ENCODE data around the gene APP. TPM values are rescaled to one million over a fixed set of nuclear protein-coding genes. Genes with fewer than 3 reads are reported as not detected.
"Not testable (repeated sequence)": the region's sequence is repeated elsewhere in the genome, so short reads cannot be mapped to it uniquely, and the experiment has no call there.

Gene APP
- total RNA-seq, 1 experiment from 2014 or later = 224 TPM

GRCh38 chr21:26085882-26086281 is 84.7 kb downstream of the APP start:
- CTCF ChIA-PET = no interaction called here
- Histone ChIP-seq H3K27me3 (ENCODE audit: insufficient read depth, low read depth) (no peaks in the 10 kb centered on the region), H2AFZ (no peak overlapping the region), H3K4me3 (no peak overlapping the region), H3K4me2 (no peak overlapping the region), H4K20me1 (ENCODE audit: insufficient read depth) (0 out of 2 replicates have a peak, but pooled peaks cover 2% of the 10 kb centered on the region), H3K79me2 (ENCODE audit: low read depth) (peaks cover 13% of the 10 kb centered on the region; the same call in 1 of the 2 replicates), H3K9me2 (ENCODE audit: insufficient read depth) (no peaks in the 10 kb centered on the region), H3F3A (ENCODE audit: insufficient read depth, low read depth) (no peaks in the 10 kb centered on the region), H3K36me3 (ENCODE audit: low read depth) (no peaks in the 10 kb centered on the region; the same call in 1 of the 2 replicates), H3K27ac (no peak overlapping the region), H3K4me1 (replicated peaks; ENCODE audit: insufficient read depth) (no peaks in the 10 kb centered on the region), H3K9me3 (ENCODE audit: insufficient read depth, low read depth) (no peaks in the 10 kb centered on the region)
- TF ChIP-seq CTCF (conservative IDR thresholded peaks at IDR 0.05) (no peak), EZH2 (IDR thresholded peaks at IDR 0.05; ENCODE audit: low read depth) (no peak)
- no TSS peak for BruUV-seq (replicated peaks)
- POLR2A ChIA-PET (ENCODE audit: unreplicated experiment) = no interaction called here
- intact Hi-C loops (cut with micrococcal nuclease; ENCODE audit: unreplicated experiment) = no loop called here
- no peak for DNase-seq

- H3K79me2 ChIP-seq (ENCODE audit: low read depth) = peaks cover 13% of the 10 kb centered on the region; the same call in 1 of the 2 replicates
- no peak overlapping the region for H3K4me2 ChIP-seq
- ChIA-PET CTCF (no interaction called here), POLR2A (ENCODE audit: unreplicated experiment) (no interaction called here)
- no peaks in the 10 kb centered on the region; the same call in 1 of the 2 replicates for H3K36me3 ChIP-seq (ENCODE audit: low read depth)
- no peaks in the 10 kb centered on the region for H3K9me2 ChIP-seq (ENCODE audit: insufficient read depth)
- TF ChIP-seq CTCF (conservative IDR thresholded peaks at IDR 0.05) = no peak
- TF ChIP-seq EZH2 (IDR thresholded peaks at IDR 0.05; ENCODE audit: low read depth) = no peak
- BruUV-seq (replicated peaks) = no TSS peak
- no peaks in the 10 kb centered on the region for H3K9me3 ChIP-seq (ENCODE audit: insufficient read depth, low read depth)
- H3K4me1 ChIP-seq (replicated peaks; ENCODE audit: insufficient read depth) = no peaks in the 10 kb centered on the region
- H4K20me1 ChIP-seq (ENCODE audit: insufficient read depth) = 0 out of 2 replicates have a peak, but pooled peaks cover 2% of the 10 kb centered on the region
- H3K27me3 ChIP-seq (ENCODE audit: insufficient read depth, low read depth) = no peaks in the 10 kb centered on the region
- no peak overlapping the region for H3K4me3 ChIP-seq
- no peak for DNase-seq
- H3F3A ChIP-seq (ENCODE audit: insufficient read depth, low read depth) = no peaks in the 10 kb centered on the region
- intact Hi-C loops (cut with micrococcal nuclease; ENCODE audit: unreplicated experiment) = no loop called here
- H2AFZ ChIP-seq = no peak overlapping the region
- H3K27ac ChIP-seq = no peak overlapping the region
These were observed 85.4 kb downstream of the APP start for GRCh38 chr21:26085127-26085526.

- H3K4me1 ChIP-seq (replicated peaks; ENCODE audit: insufficient read depth) = no peaks in the 10 kb centered on the region
- no peaks in the 10 kb centered on the region for H3K36me3 ChIP-seq (ENCODE audit: low read depth)
- BruUV-seq (replicated peaks) = no TSS peak
- no peaks in the 10 kb centered on the region for H3K27me3 ChIP-seq (ENCODE audit: insufficient read depth, low read depth)
- H3K9me3 ChIP-seq (ENCODE audit: insufficient read depth, low read depth) = no peaks in the 10 kb centered on the region
- no peaks in the 10 kb centered on the region for H4K20me1 ChIP-seq (ENCODE audit: insufficient read depth)
- H2AFZ ChIP-seq = no peak overlapping the region
- CTCF ChIA-PET = interaction anchor here (0.7 kb wide), 1 partner anchor 22 kb away, joined by 3 read pairs; no protein-coding TSS in a partner anchor
- no peak for DNase-seq
- TF ChIP-seq EZH2 (IDR thresholded peaks at IDR 0.05; ENCODE audit: low read depth) (no peak), CTCF (conservative IDR thresholded peaks at IDR 0.05) (no peak)
- H3K4me2 ChIP-seq = no peak overlapping the region
- H3F3A ChIP-seq (ENCODE audit: insufficient read depth, low read depth) = no peaks in the 10 kb centered on the region
- H3K79me2 ChIP-seq (ENCODE audit: low read depth) = peaks cover 22% of the 10 kb centered on the region
- POLR2A ChIA-PET (ENCODE audit: unreplicated experiment) = no interaction called here
- intact Hi-C loops (cut with micrococcal nuclease; ENCODE audit: unreplicated experiment) = no loop called here
- no peak overlapping the region for H3K27ac ChIP-seq
- H3K4me3 ChIP-seq = no peak overlapping the region
- H3K9me2 ChIP-seq (ENCODE audit: insufficient read depth) = no peaks in the 10 kb centered on the region
These were observed 88.0 kb downstream of the APP start for GRCh38 chr21:26082549-26082948.

GRCh38 chr21:26081175-26081760 is 89.3 kb downstream of the APP start:
- H3K9me2 ChIP-seq (ENCODE audit: insufficient read depth); BruUV-seq (replicated peaks); H3K36me3 ChIP-seq (ENCODE audit: low read depth); intact Hi-C loops (cut with micrococcal nuclease; ENCODE audit: unreplicated experiment); CTCF ChIA-PET; H3K4me2 ChIP-seq; H3K27ac ChIP-seq; H3K4me1 ChIP-seq (replicated peaks; ENCODE audit: insufficient read depth); H3K9me3 ChIP-seq (ENCODE audit: insufficient read depth, low read depth); H4K20me1 ChIP-seq (ENCODE audit: insufficient read depth); H3F3A ChIP-seq (ENCODE audit: insufficient read depth, low read depth); H2AFZ ChIP-seq; H3K27me3 ChIP-seq (ENCODE audit: insufficient read depth, low read depth); POLR2A ChIA-PET (ENCODE audit: unreplicated experiment); DNase-seq; H3K4me3 ChIP-seq: not testable (repeated sequence)
- H3K79me2 ChIP-seq (ENCODE audit: low read depth) = peaks cover 24% of the 10 kb centered on the region

All from PC-9 (cell line).